Activated effector memory CD4-positive, alpha-beta T cell treated with Interleukin-2 at 50 U/mL for 16 hours (primary cell): Measurements from ENCODE around the gene FCN2.

ENCODE experiments used
- DNase-seq: peaks from one replicate; pipeline ENCODE4 v3.0.0-alpha.2; 2020

Gene FCN2

GRCh38 chr9:134913041-134913712 lies 32.6 kb downstream of the FCN2 start:
- no peak for DNase-seq

GRCh38 chr9:134913713-134914500 lies 33.3 kb downstream of the FCN2 start:
- DNase-seq, result no peak

GRCh38 chr9:134914501-134914834 lies 33.9 kb downstream of the FCN2 start:
- no peak for DNase-seq

- DNase-seq, result no peak
Observed at GRCh38 chr9:134915046-134915985, 34.7 kb downstream of the FCN2 start.

GRCh38 chr9:134916161-134916665 lies 35.6 kb downstream of the FCN2 start:
- DNase-seq, result no peak

GRCh38 chr9:134917431-134918373 lies 37.1 kb downstream of the FCN2 start, which contains the start of gene FCN1:
TSS of gene FCN1 (minus strand) at chr9:134917912. CDS start at chr9:134917871, 41 bp downstream.
- DNase-seq, result no peak

- no peak for DNase-seq
Observed at GRCh38 chr9:134918646-134919045, 38.0 kb downstream of the FCN2 start.

- no peak for DNase-seq
Observed at GRCh38 chr9:134919303-134919702, 38.7 kb downstream of the FCN2 start.

- DNase-seq, result no peak
Observed at GRCh38 chr9:134922066-134922931, 41.7 kb downstream of the FCN2 start.

- DNase-seq, result no peak
Observed at GRCh38 chr9:134922932-134923240, 42.3 kb downstream of the FCN2 start.

GRCh38 chr9:134923466-134923865 lies 42.9 kb downstream of the FCN2 start:
- no peak for DNase-seq

GRCh38 chr9:134925011-134925511 lies 44.5 kb downstream of the FCN2 start:
- DNase-seq, result no peak

GRCh38 chr9:134928436-134929192 lies 48.0 kb downstream of the FCN2 start:
- DNase-seq, result no peak

- no peak for DNase-seq
Observed at GRCh38 chr9:134929193-134930158, 48.9 kb downstream of the FCN2 start.

GRCh38 chr9:134930398-134930797 lies 49.8 kb downstream of the FCN2 start:
- no peak for DNase-seq

- no peak for DNase-seq
Observed at GRCh38 chr9:134932171-134932570, 51.6 kb downstream of the FCN2 start.

GRCh38 chr9:134932606-134933005 lies 52.0 kb downstream of the FCN2 start:
- DNase-seq, result no peak

GRCh38 chr9:134933076-134933659 lies 52.6 kb downstream of the FCN2 start:
- DNase-seq, result no peak
